Stimulated activated effector memory CD8-positive, alpha-beta T cell treated with anti-CD3 and anti-CD28 coated beads, Interleukin-12 subunit alpha, Interleukin-12 subunit beta, amount 100 ng/mL, for 72 hours (primary cell): ENCODE data around the gene SP2.

Experiments used
- ATAC-seq: fragments of 150-1000 bp; cut with Tn5 transposase; 2 replicates; pipeline ENCODE4 v1.10.0; 2021
- DNase-seq, 2 donors: peaks; one replicate each; pipeline ENCODE4 v3.0.0; 2021 to 2022; ENCODE audit warnings: low spot score in 2 of 2
- H3K27ac Mint-ChIP-seq: one replicate; pipeline ENCODE4 v1.8.0; 2022; ENCODE audit warnings: mild to moderate bottlenecking, mixed read lengths
- H3K36me3 Mint-ChIP-seq: one replicate; pipeline ENCODE4 v1.8.0; 2022; ENCODE audit warnings: mild to moderate bottlenecking, mixed read lengths
- H3K4me1 Mint-ChIP-seq: one replicate; pipeline ENCODE4 v1.8.0; 2022; ENCODE audit warnings: mixed read lengths
- H3K4me3 Mint-ChIP-seq: one replicate; pipeline ENCODE4 v1.8.0; 2022; ENCODE audit warnings: mild to moderate bottlenecking, mixed read lengths
- H3K9me3 Mint-ChIP-seq: one replicate; pipeline ENCODE4 v1.8.0; 2022; ENCODE audit warnings: mixed read lengths

The SP2 gene

GRCh38 chr17:47895856-47896671, at the start of gene SP2:
Gene SP2, plus strand, starts transcription at chr17:47896236. Its CDS starts 51 bp downstream, at chr17:47896287.
- no peaks in the 10 kb centered on the region for H3K9me3 Mint-ChIP-seq
- H3K4me1 Mint-ChIP-seq: peaks cover 45% of the 10 kb centered on the region
- ATAC-seq: peak; percentile 94
- peak within 1 kb of the TSS; percentile 92 for H3K4me3 Mint-ChIP-seq
- DNase-seq: peak; percentile 100
- H3K27ac Mint-ChIP-seq: peak within 1 kb of the TSS; percentile 99
- H3K36me3 Mint-ChIP-seq: peaks cover 32% of the 10 kb centered on the region

GRCh38 chr17:47846716-47847340, 49.2 kb upstream of the SP2 start:
- no peak overlapping the region for H3K4me3 Mint-ChIP-seq
- no peaks in the 10 kb centered on the region for H3K9me3 Mint-ChIP-seq
- no peak for ATAC-seq
- no peak overlapping the region for H3K27ac Mint-ChIP-seq
- no peaks in the 10 kb centered on the region for H3K36me3 Mint-ChIP-seq
- peaks cover 23% of the 10 kb centered on the region for H3K4me1 Mint-ChIP-seq
- DNase-seq: no peak

- ATAC-seq: no peak
- no peak for DNase-seq
- Mint-ChIP-seq H3K36me3 (no peaks in the 10 kb centered on the region), H3K9me3 (no peaks in the 10 kb centered on the region), H3K27ac (no peak overlapping the region), H3K4me1 (peaks cover 31% of the 10 kb centered on the region), H3K4me3 (no peak overlapping the region)
These were observed 48.5 kb upstream of the SP2 start for GRCh38 chr17:47847341-47848197.

- no peaks in the 10 kb centered on the region for H3K9me3 Mint-ChIP-seq
- H3K4me3 Mint-ChIP-seq: no peak overlapping the region
- DNase-seq (no peak), ATAC-seq (no peak)
- no peaks in the 10 kb centered on the region for H3K36me3 Mint-ChIP-seq
- H3K27ac Mint-ChIP-seq: no peak overlapping the region
- peaks cover 26% of the 10 kb centered on the region for H3K4me1 Mint-ChIP-seq
These were observed 47.9 kb upstream of the SP2 start for GRCh38 chr17:47848198-47848513.

GRCh38 chr17:47850373-47850691, 45.7 kb upstream of the SP2 start:
- H3K36me3 Mint-ChIP-seq: no peaks in the 10 kb centered on the region
- peaks cover 26% of the 10 kb centered on the region for H3K4me1 Mint-ChIP-seq
- ATAC-seq (no peak), DNase-seq (no peak)
- no peak overlapping the region for H3K27ac Mint-ChIP-seq
- peak overlapping the region; percentile 67 for H3K4me3 Mint-ChIP-seq
- no peaks in the 10 kb centered on the region for H3K9me3 Mint-ChIP-seq

GRCh38 chr17:47850692-47851573, 45.1 kb upstream of the SP2 start, which contains the start of gene SP6:
Gene SP6, minus strand, starts transcription at chr17:47851163. Its CDS starts 2,734 bp downstream, at chr17:47848429.
- peak; percentile 92 for ATAC-seq
- Mint-ChIP-seq H3K36me3 (no peaks in the 10 kb centered on the region), H3K4me3 (peak within 1 kb of the TSS; percentile 67), H3K4me1 (peaks cover 26% of the 10 kb centered on the region), H3K9me3 (no peaks in the 10 kb centered on the region), H3K27ac (no peak within 1 kb of the TSS)
- peak; percentile 51 to 74 for DNase-seq

GRCh38 chr17:47851764-47852112, 44.3 kb upstream of the SP2 start:
- ATAC-seq (no peak), DNase-seq (no peak)
- Mint-ChIP-seq H3K4me3 (peak overlapping the region; percentile 67), H3K36me3 (no peaks in the 10 kb centered on the region), H3K27ac (no peak overlapping the region), H3K4me1 (peaks cover 25% of the 10 kb centered on the region), H3K9me3 (no peaks in the 10 kb centered on the region)

GRCh38 chr17:47852113-47852949, 43.7 kb upstream of the SP2 start:
- ATAC-seq: no peak
- H3K4me3 Mint-ChIP-seq: peak overlapping the region; percentile 67

GRCh38 chr17:47853616-47854015, 42.4 kb upstream of the SP2 start:
- ATAC-seq: no peak
- Mint-ChIP-seq H3K27ac (no peak overlapping the region), H3K4me3 (no peak overlapping the region), H3K9me3 (no peaks in the 10 kb centered on the region), H3K36me3 (no peaks in the 10 kb centered on the region), H3K4me1 (peaks cover 19% of the 10 kb centered on the region)
- no peak for DNase-seq

More at GRCh38 chr17:47852113-47852949, 43.7 kb upstream of the SP2 start:
- DNase-seq: no peak
- no peaks in the 10 kb centered on the region for H3K36me3 Mint-ChIP-seq
- H3K27ac Mint-ChIP-seq: no peak overlapping the region
- H3K9me3 Mint-ChIP-seq: no peaks in the 10 kb centered on the region
- H3K4me1 Mint-ChIP-seq: peaks cover 19% of the 10 kb centered on the region

- Mint-ChIP-seq H3K27ac (no peak overlapping the region), H3K4me1 (peaks cover 13% of the 10 kb centered on the region), H3K36me3 (no peaks in the 10 kb centered on the region), H3K9me3 (no peaks in the 10 kb centered on the region), H3K4me3 (no peak overlapping the region)
- no peak for DNase-seq
- ATAC-seq: no peak
These were observed 40.3 kb upstream of the SP2 start for GRCh38 chr17:47855737-47856136.

GRCh38 chr17:47856830-47857229, 39.2 kb upstream of the SP2 start:
- no peak overlapping the region for H3K4me3 Mint-ChIP-seq
- H3K9me3 Mint-ChIP-seq: no peaks in the 10 kb centered on the region
- no peak for ATAC-seq
- H3K27ac Mint-ChIP-seq: no peak overlapping the region
- H3K4me1 Mint-ChIP-seq: peaks cover 9% of the 10 kb centered on the region
- no peak for DNase-seq
- H3K36me3 Mint-ChIP-seq: no peaks in the 10 kb centered on the region

- ATAC-seq: no peak
- H3K27ac Mint-ChIP-seq: no peak overlapping the region
- no peak for DNase-seq
- no peak overlapping the region for H3K4me3 Mint-ChIP-seq
- H3K36me3 Mint-ChIP-seq: no peaks in the 10 kb centered on the region
- no peaks in the 10 kb centered on the region for H3K9me3 Mint-ChIP-seq
- no peaks in the 10 kb centered on the region for H3K4me1 Mint-ChIP-seq
These were observed 38.2 kb upstream of the SP2 start for GRCh38 chr17:47857551-47858455.

- Mint-ChIP-seq H3K36me3 (no peaks in the 10 kb centered on the region), H3K4me3 (no peak overlapping the region), H3K4me1 (peaks cover 9% of the 10 kb centered on the region), H3K27ac (no peak overlapping the region), H3K9me3 (no peaks in the 10 kb centered on the region)
- DNase-seq (no peak), ATAC-seq (no peak)
These were observed 35.6 kb upstream of the SP2 start for GRCh38 chr17:47860386-47860785.
